Measurements from ENCODE around the gene TRAPPC6A. TPM values are rescaled to one million over a fixed set of nuclear protein-coding genes. Genes with fewer than 3 reads are reported as not detected.

The TRAPPC6A gene
- total and polyA plus RNA-seq, 7 experiments from 2014 or later, result 44.6 to 174 (median 55.1) TPM

Other genes starting within 250 kb of the TRAPPC6A start
- gene APOC4, start 236.0 kb downstream of the TRAPPC6A start, total RNA-seq, result not detected
- gene APOC4, start 236.0 kb downstream of the TRAPPC6A start, polyA plus RNA-seq, result not detected
- gene APOC2, start 232.2 kb downstream of the TRAPPC6A start, total RNA-seq, result 1 to 10 TPM in 1 of 5 experiments, not detected in 4; 1.7 TPM
- not detected for gene APOC2, start 232.2 kb downstream of the TRAPPC6A start, polyA plus RNA-seq
- gene CLPTM1, start 222.9 kb downstream of the TRAPPC6A start, total RNA-seq, result 10 to 100 TPM; 68.4 to 83.3 (median 76.8) TPM
- 10 to 100 TPM; 11.7 to 25.6 TPM for gene CLPTM1, start 222.9 kb downstream of the TRAPPC6A start, polyA plus RNA-seq
- 10 to 100 TPM; 30.7 to 87.3 (median 71.3) TPM for gene RELB, start 176.8 kb downstream of the TRAPPC6A start, total RNA-seq
- gene RELB, start 176.8 kb downstream of the TRAPPC6A start, polyA plus RNA-seq, result 10 to 100 TPM; 13.4 to 14.7 TPM
- 100 to 1,000 TPM in 4 of 5 experiments, 10 to 100 TPM in 1; 94.7 to 185 (median 163) TPM for gene CLASRP, start 139.2 kb downstream of the TRAPPC6A start, total RNA-seq
- gene CLASRP, start 139.2 kb downstream of the TRAPPC6A start, polyA plus RNA-seq, result 10 to 100 TPM in 1 of 2 donors, 1 to 10 TPM in 1; 3.6 to 10.8 TPM
- gene ZNF296, start 101.8 kb downstream of the TRAPPC6A start, total RNA-seq, result 1 to 10 TPM in 3 of 5 experiments, under 1 TPM in 2; 0.57 to 3.6 (median 2.2) TPM
- gene ZNF296, start 101.8 kb downstream of the TRAPPC6A start, polyA plus RNA-seq, result 1 to 10 TPM; 1.1 to 1.2 TPM
- gene GEMIN7, start 99.0 kb downstream of the TRAPPC6A start, total RNA-seq, result 10 to 100 TPM in 4 of 5 experiments, 1 to 10 TPM in 1; 4.9 to 31.6 (median 16.6) TPM
- gene GEMIN7, start 99.0 kb downstream of the TRAPPC6A start, polyA plus RNA-seq, result 10 to 100 TPM; 46.3 to 65.5 TPM
- gene PPP1R37, start 85.1 kb downstream of the TRAPPC6A start, total RNA-seq, result 10 to 100 TPM; 20.0 to 28.3 (median 21.9) TPM
- gene PPP1R37, start 85.1 kb downstream of the TRAPPC6A start, polyA plus RNA-seq, result 1 to 10 TPM; 1.4 to 1.5 TPM
- gene NKPD1, start 17.3 kb downstream of the TRAPPC6A start, total RNA-seq, result 1 to 10 TPM in 1 of 5 experiments, under 1 TPM in 4; 0.07 to 1.2 (median 0.73) TPM
- under 1 TPM; 0.41 to 0.60 TPM for gene NKPD1, start 17.3 kb downstream of the TRAPPC6A start, polyA plus RNA-seq
- gene BLOC1S3, start 547 bp upstream of the TRAPPC6A start, total RNA-seq, result 10 to 100 TPM; 13.7 to 24.9 (median 15.4) TPM
- 10 to 100 TPM in 1 of 2 donors, 1 to 10 TPM in 1; 6.9 to 17.4 TPM for gene BLOC1S3, start 547 bp upstream of the TRAPPC6A start, polyA plus RNA-seq
- not detected for gene EXOC3L2, start 67.2 kb upstream of the TRAPPC6A start, total RNA-seq
- gene EXOC3L2, start 67.2 kb upstream of the TRAPPC6A start, polyA plus RNA-seq, result not detected
- 10 to 100 TPM; 22.4 to 39.2 (median 25.5) TPM for gene MARK4, start 73.0 kb upstream of the TRAPPC6A start, total RNA-seq
- gene MARK4, start 73.0 kb upstream of the TRAPPC6A start, polyA plus RNA-seq, result under 1 TPM; 0.70 to 0.74 TPM
- gene CKM, start 144.6 kb upstream of the TRAPPC6A start, total RNA-seq, result not detected
- gene CKM, start 144.6 kb upstream of the TRAPPC6A start, polyA plus RNA-seq, result not detected
- gene KLC3, start 162.5 kb upstream of the TRAPPC6A start, total RNA-seq, result not detected
- under 1 TPM in 1 of 2 donors, not detected in 1; 0.18 TPM for gene KLC3, start 162.5 kb upstream of the TRAPPC6A start, polyA plus RNA-seq
- gene ERCC2, start 192.3 kb upstream of the TRAPPC6A start, total RNA-seq, result 10 to 100 TPM; 14.4 to 25.1 (median 19.2) TPM
- 1 to 10 TPM; 4.4 to 6.0 TPM for gene ERCC2, start 192.3 kb upstream of the TRAPPC6A start, polyA plus RNA-seq
- gene PPP1R13L, start 226.8 kb upstream of the TRAPPC6A start, total RNA-seq, result 10 to 100 TPM in 3 of 5 experiments, 1 to 10 TPM in 2; 2.9 to 24.4 (median 11.1) TPM
- gene PPP1R13L, start 226.8 kb upstream of the TRAPPC6A start, polyA plus RNA-seq, result under 1 TPM; 0.56 to 0.61 TPM
- gene POLR1G, start 228.4 kb upstream of the TRAPPC6A start, total RNA-seq, result 1 to 10 TPM in 4 of 5 experiments, under 1 TPM in 1; 0.45 to 8.2 (median 4.7) TPM
- 1 to 10 TPM; 5.1 to 5.4 TPM for gene POLR1G, start 228.4 kb upstream of the TRAPPC6A start, polyA plus RNA-seq
- gene ERCC1, start 245.7 kb upstream of the TRAPPC6A start, total RNA-seq, result 10 to 100 TPM; 45.1 to 88.2 (median 53.4) TPM
- 10 to 100 TPM; 31.7 to 32.7 TPM for gene ERCC1, start 245.7 kb upstream of the TRAPPC6A start, polyA plus RNA-seq